GM19023 (cell line): Measurements from ENCODE around the gene POLR2A.
"Not testable (repeated sequence)": the region's sequence is repeated elsewhere in the genome, so short reads cannot be mapped to it uniquely, and the experiment has no call there.

ENCODE experiments used
- ATAC-seq: cut with Tn5 transposase; IDR thresholded peaks from one replicate; pipeline ENCODE4 v1.9.1; 2021; ENCODE audit warnings: mild to moderate bottlenecking, moderate library complexity; ENCODE audit not compliant: unreplicated experiment

POLR2A gene

DNA sequence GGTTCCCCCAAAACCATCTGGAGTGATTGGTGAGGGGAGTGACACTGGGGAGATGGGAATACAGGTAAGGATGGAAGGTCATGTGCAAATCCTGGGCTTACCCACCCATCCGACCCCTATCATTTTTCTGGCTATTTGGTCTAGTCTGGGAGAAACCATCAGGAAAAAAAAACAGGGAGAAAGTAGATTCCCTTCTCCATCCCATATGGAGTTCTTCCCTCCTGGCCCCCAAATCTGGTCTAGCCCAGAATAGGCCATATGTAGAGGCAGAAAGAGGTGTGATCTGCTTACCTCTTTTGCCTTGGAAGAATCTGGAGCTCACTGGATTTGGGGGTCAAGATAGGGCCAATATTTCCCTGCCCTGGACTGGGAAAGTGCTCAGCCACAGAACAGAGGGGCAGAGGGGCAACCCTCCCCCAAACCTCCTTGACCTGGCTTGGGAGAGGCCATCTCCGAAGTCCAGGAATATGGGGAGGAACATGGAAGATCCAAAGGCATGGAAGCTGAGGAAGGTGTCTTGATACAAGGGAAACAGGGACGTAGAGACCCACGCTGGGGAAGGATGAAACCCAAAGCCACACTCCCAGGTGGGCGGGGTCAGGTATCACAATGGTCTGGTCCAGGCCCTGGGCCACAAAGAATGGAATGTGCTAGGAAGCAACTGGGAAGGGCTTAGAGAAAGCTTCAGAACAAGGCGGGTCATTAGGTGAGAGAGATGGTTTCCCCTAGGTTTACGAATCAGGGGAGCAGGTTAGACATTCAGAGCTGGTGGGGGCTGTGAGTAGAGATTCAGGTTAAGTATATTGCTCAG lies 23.1 kb upstream of the POLR2A start:
- no peak for ATAC-seq

DNA sequence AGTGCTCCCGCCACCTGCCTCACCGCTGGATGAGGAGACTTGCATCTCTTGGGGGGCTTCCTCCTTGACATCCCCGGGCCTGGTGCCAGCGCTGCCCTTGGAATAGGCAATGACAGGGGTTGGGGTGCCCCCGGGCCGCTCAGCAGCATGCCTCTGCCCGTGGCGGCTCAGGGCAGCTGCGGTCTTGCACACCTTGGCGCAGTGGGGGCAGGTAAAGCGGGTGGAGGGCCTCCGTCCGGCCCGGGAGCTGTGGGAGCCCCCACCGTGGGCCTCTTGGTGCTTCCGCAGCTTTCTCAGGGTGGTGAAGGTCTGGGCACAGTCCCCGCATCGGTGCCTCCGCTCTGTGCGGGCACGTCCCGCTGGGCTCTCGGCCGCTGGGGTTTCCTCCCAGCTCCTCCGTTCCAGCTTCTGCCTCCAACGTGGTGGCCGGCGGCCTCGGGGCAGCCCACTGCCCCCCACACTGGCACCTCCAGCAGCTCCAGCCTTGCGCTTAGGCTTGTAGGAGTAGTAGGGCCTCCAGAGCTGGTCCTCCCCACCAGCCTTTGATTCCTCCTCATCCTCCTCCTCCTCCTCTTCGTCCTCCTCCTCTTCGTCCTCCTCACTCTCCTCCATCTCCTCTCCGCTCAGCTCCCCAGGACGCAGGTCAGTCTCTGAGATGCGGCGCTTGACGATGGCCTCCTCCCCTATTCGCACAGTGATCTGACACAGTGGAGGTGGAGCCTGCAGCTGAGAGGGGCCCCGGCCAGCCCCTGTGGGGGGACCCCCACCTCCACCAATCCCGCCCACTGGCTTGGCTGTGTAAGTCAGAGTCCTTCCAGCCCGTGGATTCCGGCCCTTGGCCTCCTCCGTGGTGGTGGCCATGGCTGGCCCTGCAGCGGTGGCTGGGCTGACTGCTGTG lies 21.4 kb upstream of the POLR2A start:
- ATAC-seq: no peak

DNA sequence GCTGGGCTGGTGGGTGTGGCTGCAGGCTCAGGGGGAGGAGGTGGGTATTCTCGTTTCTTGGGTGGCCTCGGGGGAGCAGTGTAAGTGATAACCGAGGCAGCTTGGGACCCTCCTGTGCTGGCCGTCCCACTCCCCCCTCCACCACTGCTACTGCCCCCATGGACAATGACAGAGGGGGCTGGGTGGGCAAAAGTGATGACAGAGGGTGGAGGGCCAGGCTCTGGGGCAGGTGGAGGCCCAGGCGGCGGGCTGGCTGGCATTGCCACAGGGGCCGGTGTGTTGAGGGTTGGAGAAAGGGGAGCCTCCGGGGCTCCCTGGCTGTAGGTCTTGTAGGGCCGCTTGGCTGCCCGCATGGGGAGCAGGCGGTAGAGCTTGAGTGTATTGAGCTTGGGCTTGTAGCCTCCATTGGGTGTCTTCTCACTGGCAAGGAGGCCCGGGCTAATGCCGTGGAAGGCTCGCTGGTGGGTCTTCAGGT lies 20.8 kb upstream of the POLR2A start:
- ATAC-seq: no peak

DNA sequence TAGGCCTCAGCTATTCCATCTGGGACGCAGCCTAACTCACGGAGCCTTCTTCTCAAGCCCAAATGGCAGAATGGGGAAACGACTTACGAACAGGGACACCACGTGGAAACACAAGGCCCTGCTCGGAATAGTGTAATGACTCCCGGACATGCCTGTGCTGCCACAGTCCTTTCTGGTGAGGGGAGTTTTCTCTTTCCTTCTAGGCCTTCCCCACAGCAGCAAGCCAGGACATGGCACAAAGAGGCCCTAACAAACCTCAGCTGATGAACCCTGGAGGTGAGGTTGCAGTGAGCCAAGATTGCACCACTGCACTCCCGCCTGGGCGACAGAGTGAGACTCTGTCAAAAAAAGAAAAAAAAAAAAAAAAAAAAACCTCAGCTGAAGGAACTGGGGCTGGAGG lies 20.1 kb upstream of the POLR2A start:
- ATAC-seq: no peak

DNA sequence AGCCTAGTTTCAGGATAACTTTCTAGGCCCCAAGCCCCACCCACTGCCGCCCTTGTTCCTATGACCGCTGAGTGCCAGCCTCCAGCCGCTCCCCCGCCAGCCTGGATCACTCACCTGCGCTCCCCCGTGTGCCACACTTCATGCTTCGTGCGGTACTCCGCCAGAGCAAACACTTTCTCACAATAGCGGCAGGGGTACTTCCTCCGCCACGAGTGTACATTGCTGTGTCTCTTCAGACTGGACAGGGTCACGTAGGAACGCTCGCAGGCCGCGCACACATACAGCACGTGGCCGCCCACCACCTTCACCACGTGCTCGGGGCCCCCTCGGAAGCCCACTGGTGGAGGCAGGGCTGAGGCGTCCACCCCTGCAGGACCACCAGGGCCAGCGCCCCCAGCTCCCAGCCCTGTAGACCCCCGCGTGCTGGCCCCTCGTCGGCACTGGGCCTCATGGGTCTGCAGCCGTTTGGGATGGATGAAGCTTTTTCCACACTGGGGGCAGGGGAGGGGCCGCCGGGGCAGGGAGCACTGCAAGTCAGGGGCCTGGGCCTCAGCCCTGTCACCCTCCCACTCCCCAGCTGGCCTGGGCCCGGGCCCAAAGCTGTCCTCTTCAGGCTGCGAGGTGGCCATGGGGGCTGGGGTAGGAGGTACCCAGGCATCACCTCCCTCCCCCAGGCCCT lies 18.4 kb upstream of the POLR2A start:
- ATAC-seq: no peak

DNA sequence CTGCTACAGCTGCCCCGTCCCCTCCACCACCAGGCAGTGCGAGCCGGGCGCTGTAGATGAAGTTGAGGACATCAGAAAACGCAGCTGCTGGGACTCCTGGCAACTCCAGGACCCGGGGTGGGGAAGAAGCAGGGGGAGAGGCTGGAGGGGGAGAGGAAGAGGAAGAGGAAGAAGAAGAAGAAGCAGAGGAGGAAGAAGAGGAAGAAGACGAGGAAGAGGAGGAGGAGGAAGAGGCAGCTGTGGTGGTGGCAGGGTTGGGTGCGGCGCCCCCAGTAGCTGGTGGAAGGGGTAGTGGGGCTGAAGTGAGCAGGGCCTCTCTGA lies 17.9 kb upstream of the POLR2A start:
- no peak for ATAC-seq

DNA sequence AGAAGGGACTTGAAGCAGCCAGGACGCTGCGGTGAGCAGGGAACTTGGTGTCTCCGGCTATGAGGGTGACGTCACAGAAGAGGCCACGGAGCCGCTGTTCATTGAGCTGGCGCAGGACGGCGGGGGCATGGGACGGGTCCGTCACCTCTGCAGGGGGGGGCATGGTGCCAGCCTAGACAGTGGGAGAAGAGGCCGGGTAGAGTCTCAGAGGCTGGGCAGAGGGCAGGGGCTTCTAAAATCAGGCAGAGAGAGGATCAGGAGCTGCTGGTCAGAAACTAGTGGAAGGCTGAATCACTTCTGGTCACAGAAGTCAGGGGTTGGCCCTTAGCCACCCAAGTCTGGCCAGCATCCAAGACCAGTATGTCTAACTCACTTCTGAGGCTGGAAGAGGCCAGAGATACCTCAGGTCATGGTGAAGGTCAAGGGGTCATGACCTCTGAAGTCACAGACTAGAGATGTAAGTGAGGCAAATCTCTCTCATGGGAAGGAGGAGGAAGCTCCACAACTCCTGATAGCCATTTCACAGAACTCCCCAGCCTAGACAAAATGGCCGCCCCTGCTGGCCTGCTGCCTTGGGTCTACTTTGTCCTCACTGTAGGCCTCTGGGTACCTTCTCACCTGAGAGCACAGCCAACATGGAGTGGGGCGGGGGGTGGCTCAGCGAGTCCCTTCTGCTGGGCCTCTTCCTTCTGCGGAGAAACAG lies 17.4 kb upstream of the POLR2A start:
- no peak for ATAC-seq

DNA sequence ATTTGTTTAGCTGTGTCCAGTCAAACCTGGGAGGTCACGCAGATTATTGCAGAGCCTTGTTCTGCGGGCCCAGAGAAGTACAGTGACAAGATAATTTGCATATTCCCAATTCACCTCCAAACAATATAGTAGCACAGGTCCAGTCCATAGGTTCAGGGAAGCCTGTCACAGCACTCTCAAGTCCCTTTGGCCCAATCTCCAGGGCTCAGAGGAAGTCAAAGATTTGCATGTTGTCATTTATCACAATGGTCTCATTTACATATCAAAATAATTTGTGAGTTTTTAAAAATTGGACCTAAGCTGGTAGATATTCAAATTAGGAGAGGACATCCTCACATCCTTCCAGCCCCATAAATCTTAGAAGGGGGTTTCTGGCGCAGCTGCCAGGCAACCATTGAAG lies 16.7 kb upstream of the POLR2A start:
- no peak for ATAC-seq

DNA sequence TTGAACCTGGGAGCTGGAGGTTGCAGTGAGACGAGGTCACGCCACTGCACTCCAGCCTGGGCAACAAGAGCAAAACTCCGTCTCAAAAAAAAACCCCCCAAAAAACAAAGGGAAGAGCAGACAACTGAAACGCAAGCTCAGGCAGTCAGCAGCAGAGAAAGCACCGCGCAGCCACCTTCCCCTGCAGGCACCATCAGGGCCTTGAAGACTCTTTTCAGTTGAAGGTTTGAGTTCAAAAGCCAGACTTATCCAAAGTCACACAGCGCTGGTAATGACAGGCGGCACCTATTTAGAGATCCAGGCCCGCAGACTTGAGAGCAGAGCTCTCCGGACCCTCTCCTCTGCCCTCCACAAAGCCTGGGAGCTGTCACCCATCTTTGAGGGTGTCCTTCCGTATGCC lies 15.9 kb upstream of the POLR2A start:
- ATAC-seq: no peak

DNA sequence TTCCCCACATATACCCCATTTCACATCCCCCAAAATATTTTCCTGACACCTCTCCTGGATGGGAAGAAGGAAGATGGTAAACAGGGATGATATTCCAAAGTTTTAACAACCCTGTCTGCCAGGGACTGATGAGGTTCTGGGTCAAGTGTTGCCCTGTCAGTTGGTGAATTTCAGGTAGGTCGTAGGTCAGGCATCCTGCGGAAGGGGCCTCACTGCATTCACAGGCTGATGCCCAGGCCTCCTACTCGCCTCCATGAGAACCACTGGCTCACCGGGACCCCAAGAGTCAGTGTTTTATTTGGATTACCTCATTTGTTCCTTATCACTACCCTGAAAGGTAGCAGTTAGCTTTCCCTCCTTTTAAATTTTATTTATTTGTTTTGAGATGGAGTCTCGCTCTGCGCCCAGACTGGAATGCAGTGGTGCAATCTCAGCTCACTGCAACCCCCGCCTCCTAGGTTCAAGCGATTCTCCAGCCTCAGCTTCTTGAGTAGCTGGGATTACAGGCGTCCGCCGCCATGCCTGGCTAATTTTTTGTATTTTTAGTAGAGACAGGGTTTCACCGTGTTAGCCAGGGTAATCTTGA lies 15.3 kb upstream of the POLR2A start:
- ATAC-seq: no peak

DNA sequence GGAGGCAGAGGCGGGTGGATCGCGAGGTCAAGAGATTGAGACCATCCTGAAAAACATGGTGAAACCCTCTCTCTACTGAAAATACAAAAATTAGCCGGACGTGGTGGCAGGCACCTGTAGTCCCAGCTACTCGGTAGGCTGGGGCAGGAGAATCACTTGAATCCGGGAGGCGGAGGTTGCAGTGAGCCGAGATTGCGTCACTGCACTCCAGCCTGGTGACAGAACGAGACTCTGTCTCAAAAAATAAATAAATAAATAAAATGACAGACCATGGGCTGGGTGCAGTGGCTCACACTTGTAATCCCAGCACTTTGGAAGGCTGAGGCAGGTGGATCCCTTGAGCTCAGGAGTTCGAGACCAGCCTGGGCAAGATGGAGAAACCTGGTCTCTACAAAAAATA lies 14.3 kb upstream of the POLR2A start:
- ATAC-seq: not testable (repeated sequence)

DNA sequence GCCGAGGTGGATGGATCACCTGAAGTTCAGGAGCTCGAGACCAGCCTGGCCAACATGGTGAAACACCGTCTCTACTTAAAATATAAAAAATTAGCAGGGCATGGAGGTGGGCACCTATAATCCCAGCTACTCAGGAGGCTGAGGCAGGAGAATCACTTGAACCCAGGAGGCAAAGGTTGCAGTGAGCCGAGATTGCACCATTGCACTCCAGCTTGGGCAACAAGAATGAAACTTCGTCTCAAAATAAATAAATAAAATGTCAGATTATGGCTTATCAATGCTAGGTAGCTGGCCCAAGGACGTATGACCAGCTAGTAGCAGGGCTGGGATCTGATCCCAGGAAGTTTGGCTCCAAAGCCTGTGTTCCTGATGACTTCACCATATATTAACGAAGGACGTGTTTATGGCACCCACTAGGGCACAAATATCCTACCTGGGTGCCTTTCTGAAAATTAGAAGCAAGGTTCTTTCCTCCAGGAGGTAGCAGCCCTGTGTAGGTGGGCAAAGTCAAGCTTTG lies 13.7 kb upstream of the POLR2A start:
- ATAC-seq: not testable (repeated sequence)

DNA sequence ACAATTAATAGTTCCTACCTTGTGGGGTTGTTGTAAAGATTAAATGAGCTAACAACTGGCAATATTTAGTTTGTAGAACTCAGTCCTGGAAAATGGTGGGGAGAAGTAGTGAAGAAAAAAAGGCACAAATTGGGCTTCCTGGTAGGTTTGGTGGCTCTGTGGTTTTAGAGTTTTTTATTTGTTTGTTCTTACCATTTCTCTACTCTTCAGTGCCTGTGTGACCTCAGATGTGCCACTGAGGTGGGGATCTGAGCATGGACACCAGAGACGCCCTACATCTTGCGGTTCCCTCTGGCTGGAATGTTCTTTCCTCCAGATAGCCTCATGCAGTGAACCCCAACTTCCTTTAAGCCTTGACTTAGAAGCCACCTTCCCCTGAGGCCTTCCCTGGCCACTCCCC lies 12.4 kb upstream of the POLR2A start:
- ATAC-seq: no peak

DNA sequence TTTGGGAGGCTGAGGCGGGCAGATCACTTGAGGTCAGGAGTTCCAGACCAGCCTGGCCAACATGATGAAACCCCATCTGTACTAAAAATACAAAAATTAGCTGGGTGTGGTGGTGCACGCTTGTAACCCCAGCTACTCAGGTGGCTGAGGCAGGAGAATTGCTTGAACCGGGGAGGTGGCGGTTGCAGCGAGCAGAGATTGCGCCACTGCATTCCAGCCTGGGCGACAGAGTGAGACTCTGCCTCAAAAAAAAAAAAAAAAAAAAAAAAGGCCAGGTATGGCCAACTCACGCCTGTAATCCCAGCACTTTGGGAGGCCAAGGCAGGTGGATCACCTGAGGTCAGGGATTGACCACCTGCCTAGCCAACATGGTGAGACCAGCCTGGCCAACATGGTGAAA lies 9.4 kb upstream of the POLR2A start:
- ATAC-seq: not testable (repeated sequence)

DNA sequence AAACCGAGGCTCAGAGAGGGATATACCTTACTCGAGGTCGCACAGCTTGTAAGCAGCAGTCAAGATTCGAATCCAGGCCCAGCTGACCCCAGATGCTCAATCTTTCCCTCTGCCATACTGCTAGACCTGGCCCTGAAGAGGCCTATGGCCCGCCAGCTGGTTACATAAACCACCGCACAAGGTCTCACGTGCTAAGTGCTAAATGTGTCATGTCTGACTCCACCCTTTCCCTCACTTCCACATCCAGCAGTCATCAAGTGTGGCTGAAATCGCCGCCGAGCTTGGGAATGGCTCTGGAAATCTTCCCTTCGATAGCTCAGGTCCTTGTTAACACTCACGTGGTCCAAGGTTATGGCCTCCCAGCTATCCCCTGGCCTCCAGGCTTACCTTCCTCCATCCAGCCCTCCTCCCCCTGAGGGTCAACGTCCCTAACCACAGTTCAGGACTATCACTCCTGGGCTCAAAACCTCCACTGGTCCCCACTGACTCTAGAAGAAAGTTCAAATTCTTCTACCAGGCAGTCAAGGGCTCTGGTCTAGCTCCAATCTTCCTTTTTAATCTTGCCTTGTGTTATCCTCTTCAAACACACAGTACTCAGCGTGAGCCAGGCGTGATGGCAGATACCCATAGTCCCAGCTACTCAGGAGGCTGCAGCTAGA lies 8.3 kb upstream of the POLR2A start:
- ATAC-seq: no peak

DNA sequence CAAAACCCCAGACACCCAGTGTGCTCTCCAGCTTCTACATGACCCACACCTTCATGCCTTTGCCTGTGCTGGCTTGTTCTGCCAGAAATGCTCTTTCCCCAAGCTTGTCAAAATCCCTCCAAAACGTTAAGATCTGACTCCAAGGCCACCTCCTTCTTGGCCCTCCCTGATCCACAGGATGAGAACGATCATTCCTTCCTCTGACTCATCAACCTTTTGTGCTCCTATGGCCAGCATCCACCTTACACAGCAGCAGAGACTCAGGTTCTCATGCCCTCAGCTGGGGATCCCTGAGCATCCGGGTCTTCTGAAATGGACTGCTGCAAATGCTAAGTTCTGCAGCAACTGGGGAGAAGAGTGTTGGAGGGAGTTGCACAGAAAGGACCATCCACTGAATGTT lies 7.7 kb upstream of the POLR2A start:
- ATAC-seq: no peak

DNA sequence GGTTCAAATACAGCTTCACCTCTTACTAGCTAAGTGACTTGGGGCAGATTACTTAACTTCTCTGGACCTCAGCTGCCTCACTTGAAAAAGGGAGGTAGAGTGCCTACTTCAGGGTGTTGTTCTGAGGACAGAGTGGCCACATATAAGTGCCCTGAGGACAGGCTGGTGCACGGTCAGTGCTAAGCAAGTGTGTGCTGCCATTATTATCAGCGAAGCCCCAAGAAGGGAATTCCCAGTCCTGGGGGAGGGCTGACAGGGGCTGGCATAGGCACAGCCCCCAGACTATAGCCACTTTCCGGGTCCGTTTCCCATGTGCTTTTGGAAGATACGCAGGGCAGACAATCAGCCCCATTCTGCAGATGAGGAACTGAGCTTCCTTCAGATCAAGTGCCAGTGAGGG lies 7.2 kb upstream of the POLR2A start:
- no peak for ATAC-seq

DNA sequence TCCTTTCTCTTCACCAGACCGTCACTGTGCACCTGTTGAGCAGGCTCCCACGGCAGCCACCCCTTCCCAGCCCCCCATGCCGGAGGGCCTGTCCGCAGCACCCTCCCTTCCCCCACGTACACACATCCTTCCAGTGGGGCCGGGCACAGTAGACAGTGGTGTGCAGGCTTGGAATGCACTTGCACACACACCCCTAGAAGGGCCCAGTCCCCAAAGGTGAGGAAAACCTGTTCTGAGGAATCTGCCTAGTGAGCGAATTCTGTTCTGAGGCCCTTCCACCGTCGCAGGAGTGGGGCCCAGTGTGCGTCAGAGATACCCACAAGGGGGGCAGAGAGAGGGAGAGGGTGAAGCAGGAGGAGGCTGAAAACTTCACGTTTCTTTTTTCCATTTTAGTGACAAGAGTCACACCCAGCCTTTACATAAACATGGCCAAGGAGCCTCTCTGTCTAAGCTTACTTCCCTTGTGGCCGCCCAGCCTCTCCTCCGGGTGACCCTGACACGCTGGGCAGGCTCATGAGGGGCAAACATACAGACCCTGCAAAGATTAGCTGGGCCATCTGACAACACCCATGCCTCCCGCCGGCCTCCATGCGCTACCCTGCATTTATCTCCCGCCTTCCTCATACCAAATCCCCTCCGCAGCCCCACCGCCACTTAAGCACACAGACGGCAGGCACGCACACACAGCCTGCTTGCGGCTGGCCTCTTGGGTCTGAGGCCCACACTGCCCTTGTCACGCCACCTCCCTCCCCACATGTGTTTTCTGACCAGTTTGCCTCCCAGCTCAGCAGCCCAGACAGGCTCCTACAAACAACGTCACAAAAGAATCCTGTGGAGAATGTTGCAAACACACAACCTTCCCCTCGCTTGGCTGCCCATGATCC lies 6.5 kb upstream of the POLR2A start:
- no peak for ATAC-seq
